Measurements from ENCODE around the gene DPP6. TPM values are rescaled to one million over a fixed set of nuclear protein-coding genes. Genes with fewer than 3 reads are reported as not detected.

DPP6 gene
- total RNA-seq, 1 donor from 2014 or later: 0.48 TPM

GRCh38 chr7:154289119-154289518, 236.9 kb downstream of the DPP6 start:
- H3K79me2 ChIP-seq (ENCODE audit: insufficient read depth, low read length): no peaks in the 10 kb centered on the region
- FAIRE-seq: no peak
- H3K36me3 ChIP-seq (ENCODE audit: insufficient read depth, low read length): no peaks in the 10 kb centered on the region
- H3K4me1 ChIP-seq (ENCODE audit: insufficient read depth, low read length): no peaks in the 10 kb centered on the region
- Mint-ChIP-seq H3K4me3 (ENCODE audit: unreplicated experiment) (no peak overlapping the region), H3K27me3 (ENCODE audit: low read depth, unreplicated experiment) (peaks cover 9% of the 10 kb centered on the region), H3K36me3 (ENCODE audit: low read depth, unreplicated experiment) (no peaks in the 10 kb centered on the region), H3K27ac (ENCODE audit: unreplicated experiment) (no peak overlapping the region), H3K9me3 (ENCODE audit: unreplicated experiment) (peaks cover 2% of the 10 kb centered on the region), H3K4me1 (ENCODE audit: low read depth, unreplicated experiment) (no peaks in the 10 kb centered on the region)
- H3K9me3 ChIP-seq (ENCODE audit: insufficient read depth, low read depth, low read length): peaks cover 6% of the 10 kb centered on the region
- no peaks in the 10 kb centered on the region for H4K20me1 ChIP-seq (ENCODE audit: insufficient read depth, low read length)
- H3K9ac ChIP-seq (ENCODE audit: low read length): no peak overlapping the region
- no peak overlapping the region for H3K27ac ChIP-seq (ENCODE audit: low read depth, low read length)
- TF ChIP-seq CTCF (IDR thresholded peaks at IDR 0.05; ENCODE audit: insufficient read depth, low read depth, low read length) (no peak), EZH2 (IDR thresholded peaks at IDR 0.05; ENCODE audit: insufficient read depth, low read length) (no peak)
- H2AFZ ChIP-seq (ENCODE audit: low read depth, low read length): no peak overlapping the region
- no peaks in the 10 kb centered on the region for H3K27me3 ChIP-seq (ENCODE audit: insufficient read depth, low read length)
- no peak overlapping the region for H3K4me3 ChIP-seq (ENCODE audit: insufficient read depth, low read depth, low read length)
- DNase-seq (ENCODE audit: low read depth): no peak
- H3K4me2 ChIP-seq (ENCODE audit: low read length): no peak overlapping the region

- H3K4me3 Mint-ChIP-seq (ENCODE audit: unreplicated experiment): no peak overlapping the region
- no peak overlapping the region for H3K27ac Mint-ChIP-seq (ENCODE audit: unreplicated experiment)
- peaks cover under 1% of the 10 kb centered on the region for H3K9me3 Mint-ChIP-seq (ENCODE audit: unreplicated experiment)
- H3K4me3 ChIP-seq (ENCODE audit: insufficient read depth, low read depth, low read length): no peak overlapping the region
- DNase-seq (ENCODE audit: low read depth): no peak
- H3K4me2 ChIP-seq (ENCODE audit: low read length): no peak overlapping the region
- H3K4me1 ChIP-seq (ENCODE audit: insufficient read depth, low read length): no peaks in the 10 kb centered on the region
- H2AFZ ChIP-seq (ENCODE audit: low read depth, low read length): no peak overlapping the region
- TF ChIP-seq EZH2 (IDR thresholded peaks at IDR 0.05; ENCODE audit: insufficient read depth, low read length): no peak
- no peak for TF ChIP-seq CTCF (IDR thresholded peaks at IDR 0.05; ENCODE audit: insufficient read depth, low read depth, low read length)
- H3K27me3 ChIP-seq (ENCODE audit: insufficient read depth, low read length): no peaks in the 10 kb centered on the region
- no peak overlapping the region for H3K9ac ChIP-seq (ENCODE audit: low read length)
- H3K4me1 Mint-ChIP-seq (ENCODE audit: low read depth, unreplicated experiment): no peaks in the 10 kb centered on the region
- peaks cover 31% of the 10 kb centered on the region for H3K27me3 Mint-ChIP-seq (ENCODE audit: low read depth, unreplicated experiment)
- H4K20me1 ChIP-seq (ENCODE audit: insufficient read depth, low read length): no peaks in the 10 kb centered on the region
- no peak overlapping the region for H3K27ac ChIP-seq (ENCODE audit: low read depth, low read length)
- FAIRE-seq: no peak
- H3K9me3 ChIP-seq (ENCODE audit: insufficient read depth, low read depth, low read length): no peaks in the 10 kb centered on the region
- no peaks in the 10 kb centered on the region for H3K36me3 ChIP-seq (ENCODE audit: insufficient read depth, low read length)
- no peaks in the 10 kb centered on the region for H3K79me2 ChIP-seq (ENCODE audit: insufficient read depth, low read length)
- no peaks in the 10 kb centered on the region for H3K36me3 Mint-ChIP-seq (ENCODE audit: low read depth, unreplicated experiment)
Measured at GRCh38 chr7:154296443-154296842, 244.2 kb downstream of the DPP6 start.

- Histone ChIP-seq H2AFZ (ENCODE audit: low read depth, low read length) (no peak overlapping the region), H3K9ac (ENCODE audit: low read length) (no peak overlapping the region), H3K36me3 (ENCODE audit: insufficient read depth, low read length) (no peaks in the 10 kb centered on the region), H3K4me2 (ENCODE audit: low read length) (no peak overlapping the region), H3K9me3 (ENCODE audit: insufficient read depth, low read depth, low read length) (no peaks in the 10 kb centered on the region), H4K20me1 (ENCODE audit: insufficient read depth, low read length) (no peaks in the 10 kb centered on the region), H3K79me2 (ENCODE audit: insufficient read depth, low read length) (no peaks in the 10 kb centered on the region), H3K27ac (ENCODE audit: low read depth, low read length) (no peak overlapping the region), H3K4me3 (ENCODE audit: insufficient read depth, low read depth, low read length) (no peak overlapping the region), H3K27me3 (ENCODE audit: insufficient read depth, low read length) (no peaks in the 10 kb centered on the region), H3K4me1 (ENCODE audit: insufficient read depth, low read length) (no peaks in the 10 kb centered on the region)
- DNase-seq (ENCODE audit: low read depth) (no peak), FAIRE-seq (no peak)
- no peaks in the 10 kb centered on the region for H3K36me3 Mint-ChIP-seq (ENCODE audit: low read depth, unreplicated experiment)
- TF ChIP-seq EZH2 (IDR thresholded peaks at IDR 0.05; ENCODE audit: insufficient read depth, low read length) (no peak), CTCF (IDR thresholded peaks at IDR 0.05; ENCODE audit: insufficient read depth, low read depth, low read length) (no peak)
- H3K4me3 Mint-ChIP-seq (ENCODE audit: unreplicated experiment): no peak overlapping the region
- peaks cover 44% of the 10 kb centered on the region for H3K27me3 Mint-ChIP-seq (ENCODE audit: low read depth, unreplicated experiment)
- H3K4me1 Mint-ChIP-seq (ENCODE audit: low read depth, unreplicated experiment): no peaks in the 10 kb centered on the region
- no peak overlapping the region for H3K27ac Mint-ChIP-seq (ENCODE audit: unreplicated experiment)
- no peaks in the 10 kb centered on the region for H3K9me3 Mint-ChIP-seq (ENCODE audit: unreplicated experiment)
Measured at GRCh38 chr7:154299736-154300135, 247.5 kb downstream of the DPP6 start.
